HG02938 (cell line): Measurements from ENCODE around the gene CYP4F2.
"Not testable (repeated sequence)": the region's sequence is repeated elsewhere in the genome, so short reads cannot be mapped to it uniquely, and the experiment has no call there.

Source experiments
- ATAC-seq: cut with Tn5 transposase; IDR thresholded peaks from one replicate; pipeline ENCODE4 v1.9.1; 2021; ENCODE audit warnings: mild to moderate bottlenecking, moderate library complexity; ENCODE audit not compliant: unreplicated experiment

Gene CYP4F2, protein sequence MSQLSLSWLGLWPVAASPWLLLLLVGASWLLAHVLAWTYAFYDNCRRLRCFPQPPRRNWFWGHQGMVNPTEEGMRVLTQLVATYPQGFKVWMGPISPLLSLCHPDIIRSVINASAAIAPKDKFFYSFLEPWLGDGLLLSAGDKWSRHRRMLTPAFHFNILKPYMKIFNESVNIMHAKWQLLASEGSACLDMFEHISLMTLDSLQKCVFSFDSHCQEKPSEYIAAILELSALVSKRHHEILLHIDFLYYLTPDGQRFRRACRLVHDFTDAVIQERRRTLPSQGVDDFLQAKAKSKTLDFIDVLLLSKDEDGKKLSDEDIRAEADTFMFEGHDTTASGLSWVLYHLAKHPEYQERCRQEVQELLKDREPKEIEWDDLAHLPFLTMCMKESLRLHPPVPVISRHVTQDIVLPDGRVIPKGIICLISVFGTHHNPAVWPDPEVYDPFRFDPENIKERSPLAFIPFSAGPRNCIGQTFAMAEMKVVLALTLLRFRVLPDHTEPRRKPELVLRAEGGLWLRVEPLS

DNA sequence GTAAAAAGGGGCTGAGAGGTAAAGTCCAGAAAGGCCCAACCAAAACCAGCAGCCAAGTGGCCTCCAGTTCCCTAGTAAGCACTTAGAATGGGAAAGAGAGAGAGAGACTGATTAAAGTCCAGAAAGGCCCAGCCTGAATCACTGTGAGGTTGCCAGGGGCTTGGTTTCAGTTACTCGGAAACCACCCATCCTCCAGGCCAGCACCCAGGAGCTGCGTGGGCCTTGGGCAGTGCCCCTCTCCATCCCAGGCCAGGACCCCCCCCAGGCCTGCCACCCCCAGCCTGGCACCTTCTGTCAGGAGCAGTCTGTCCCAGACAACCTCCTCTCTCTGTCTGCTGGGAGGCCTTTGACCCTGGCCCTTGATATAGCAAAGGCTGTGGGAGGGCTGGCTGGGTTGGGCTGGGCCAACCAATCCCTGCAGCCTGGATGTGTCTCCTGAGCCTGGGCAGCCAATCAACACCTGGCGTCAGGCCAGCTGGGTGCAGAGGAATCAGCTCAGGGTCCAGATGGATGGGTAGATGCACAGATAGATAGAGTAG lies at the start of gene CYP4F2:
TSS of gene CYP4F2 (minus strand) at position 337 of the 539 bp plus-strand sequence. CDS start 463 bp downstream, outside the sequence.
- no peak for ATAC-seq

DNA sequence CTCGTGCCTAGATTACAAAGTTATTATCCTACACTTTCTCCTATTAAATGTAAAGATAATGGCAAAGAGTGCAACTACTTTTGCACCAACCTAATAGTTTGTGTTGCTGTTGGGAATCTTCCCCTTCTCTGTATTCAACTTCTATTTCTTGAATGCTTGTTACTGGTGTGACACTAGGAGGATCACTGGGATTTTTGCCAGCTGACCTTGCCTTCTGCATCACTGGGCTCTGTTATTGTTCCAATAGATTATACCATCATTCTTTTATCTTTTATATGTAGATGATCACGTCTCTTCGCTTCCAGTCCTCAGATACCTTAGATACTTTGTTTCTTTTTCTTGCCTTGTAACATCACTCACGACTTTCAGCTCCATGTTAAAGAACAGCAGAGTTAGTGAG lies 47.4 kb upstream of the CYP4F2 start:
- no peak for ATAC-seq

DNA sequence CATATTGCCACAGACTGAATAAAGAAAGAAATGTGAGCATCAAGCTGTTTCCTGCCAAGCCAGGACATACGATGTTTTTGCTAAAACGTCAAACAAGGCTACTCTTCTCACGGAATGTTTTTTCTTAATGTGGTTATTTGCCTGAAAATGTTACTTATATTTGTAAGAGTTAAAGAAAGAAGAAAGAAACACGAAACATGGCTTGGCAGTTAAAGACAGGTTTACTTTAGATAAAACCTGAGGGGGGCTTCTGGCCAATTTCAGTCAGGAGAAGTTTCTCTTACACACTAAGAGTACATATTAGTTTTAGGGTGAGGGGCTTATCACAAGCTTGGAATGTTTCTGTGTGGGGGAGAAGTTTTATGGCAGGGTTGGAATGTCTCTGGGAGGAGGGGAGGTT lies 46.5 kb upstream of the CYP4F2 start:
- ATAC-seq = no peak

DNA sequence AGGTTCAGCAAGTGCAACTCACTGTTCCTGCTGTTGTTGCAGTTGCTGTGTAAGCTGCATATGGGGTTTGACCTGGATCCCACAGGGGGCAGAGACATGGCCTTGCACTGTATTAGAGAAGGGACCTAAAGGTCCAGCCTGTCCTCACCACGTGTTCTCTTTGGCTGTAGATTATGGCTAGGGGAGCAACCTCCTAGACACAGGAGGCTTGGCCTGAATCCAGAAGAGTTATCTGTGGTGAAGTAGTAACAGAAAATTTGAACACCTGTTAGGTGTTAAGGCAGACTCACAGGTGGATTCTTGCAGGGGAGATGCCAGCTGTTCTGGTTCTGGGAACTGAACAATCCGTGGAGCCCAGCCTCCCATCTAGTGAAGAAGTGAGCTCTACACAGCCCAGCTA lies 39.9 kb upstream of the CYP4F2 start:
- no peak for ATAC-seq

DNA sequence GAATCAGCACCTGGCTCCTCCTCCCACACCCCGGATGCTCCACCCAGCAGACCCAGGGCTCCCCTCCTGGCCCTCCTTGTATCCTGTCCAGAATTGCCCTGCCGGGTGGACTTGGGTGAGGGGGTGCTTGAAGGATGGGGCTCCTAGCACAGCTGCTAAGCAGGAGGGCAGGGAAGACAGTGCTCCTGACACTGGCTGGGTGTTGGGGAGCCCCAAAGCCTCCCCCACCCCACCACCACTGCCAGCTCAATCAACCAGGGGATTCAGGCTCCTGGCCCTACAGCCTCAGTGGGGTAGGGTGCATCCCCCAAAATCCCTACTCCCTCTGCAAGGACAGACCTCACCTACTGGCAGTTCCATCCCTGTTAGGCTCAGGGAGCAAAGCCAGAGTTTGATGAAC lies 39.1 kb upstream of the CYP4F2 start:
- no peak for ATAC-seq

DNA sequence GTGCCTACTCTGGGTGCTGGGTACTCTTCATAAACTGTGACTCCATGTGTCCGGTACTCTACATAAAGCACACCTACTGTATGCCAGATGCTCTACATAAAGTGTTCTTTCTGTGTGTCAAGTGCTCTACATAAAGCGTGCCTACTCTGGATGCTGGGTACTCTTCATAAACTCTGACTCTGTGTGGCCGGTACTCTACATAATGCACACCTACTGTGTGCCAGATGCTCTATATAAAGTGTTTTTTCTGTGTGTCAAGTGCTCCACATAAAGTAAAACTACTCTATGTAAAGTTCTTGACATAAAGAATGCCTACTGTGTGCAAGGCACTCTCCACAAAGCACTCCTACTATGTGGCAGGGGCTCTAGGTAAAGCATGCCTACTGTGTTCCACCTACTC lies 38.3 kb upstream of the CYP4F2 start:
- no peak for ATAC-seq

DNA sequence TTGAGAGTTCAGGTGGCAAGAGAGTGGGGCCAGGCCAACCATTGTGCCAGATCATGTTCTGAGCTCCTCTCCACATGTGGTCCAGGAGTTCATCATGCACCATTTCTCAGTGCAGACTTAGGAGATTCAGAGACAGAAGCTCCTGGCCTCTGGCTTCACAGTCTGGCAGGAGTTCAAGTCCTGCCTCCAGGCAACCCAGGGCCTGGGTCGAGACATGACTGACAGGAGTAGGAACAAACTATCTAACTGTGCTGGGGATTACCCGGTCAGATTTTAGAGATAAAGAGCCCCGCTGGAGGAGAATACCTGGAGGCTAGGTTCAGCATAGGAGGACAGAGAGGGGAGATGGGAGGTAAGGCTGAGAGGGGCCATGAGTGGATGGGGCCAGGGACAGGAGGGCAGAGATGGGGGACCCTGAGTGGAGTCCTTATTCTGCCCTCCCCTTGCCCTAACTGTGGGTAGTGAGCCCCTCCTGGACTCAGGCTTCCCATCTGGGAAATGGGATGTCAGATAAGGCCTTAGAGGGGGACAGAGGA lies 37.4 kb upstream of the CYP4F2 start:
- no peak for ATAC-seq

DNA sequence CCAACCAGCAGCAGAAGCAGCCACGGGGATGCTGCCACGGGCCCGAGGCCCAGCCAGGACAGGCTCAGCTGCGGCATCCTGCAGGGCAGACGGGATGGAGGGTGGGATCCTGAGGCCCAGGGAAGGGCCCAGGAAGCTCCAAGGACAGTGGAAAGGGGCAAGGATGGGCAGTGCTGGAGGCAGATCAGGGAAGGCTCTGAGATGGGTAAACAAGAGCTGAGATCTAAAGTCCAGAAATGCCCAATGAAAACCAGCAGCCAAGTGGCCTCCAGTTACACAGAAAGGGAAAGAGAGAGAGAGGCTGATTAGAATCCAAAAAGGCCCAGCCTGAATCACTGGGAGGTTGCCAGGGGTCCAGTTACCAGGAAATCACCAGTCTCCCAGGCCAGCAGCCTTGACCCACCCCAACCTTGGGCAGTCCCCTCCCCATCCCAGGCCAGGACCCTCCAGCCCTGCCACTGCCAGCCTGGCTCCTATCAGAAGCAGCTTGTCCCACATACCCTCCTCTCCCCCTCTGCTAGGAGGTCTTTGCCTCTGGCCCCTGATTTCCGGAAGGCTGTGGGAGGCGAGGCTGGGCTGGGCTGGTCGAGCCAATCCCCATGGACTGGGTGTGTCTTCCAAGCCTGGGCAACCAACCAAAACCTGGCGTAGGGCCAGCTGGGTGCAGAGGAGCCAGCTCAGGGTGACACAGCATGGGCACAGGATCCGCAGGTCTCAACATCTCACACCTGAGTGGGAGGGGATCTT lies 36.6 kb upstream of the CYP4F2 start, which contains the start of gene CYP4F11:
TSS of gene CYP4F11 (minus strand) at position 198 of the 747 bp plus-strand sequence. CDS start at position 77, 121 bp downstream.
- ATAC-seq = no peak

DNA sequence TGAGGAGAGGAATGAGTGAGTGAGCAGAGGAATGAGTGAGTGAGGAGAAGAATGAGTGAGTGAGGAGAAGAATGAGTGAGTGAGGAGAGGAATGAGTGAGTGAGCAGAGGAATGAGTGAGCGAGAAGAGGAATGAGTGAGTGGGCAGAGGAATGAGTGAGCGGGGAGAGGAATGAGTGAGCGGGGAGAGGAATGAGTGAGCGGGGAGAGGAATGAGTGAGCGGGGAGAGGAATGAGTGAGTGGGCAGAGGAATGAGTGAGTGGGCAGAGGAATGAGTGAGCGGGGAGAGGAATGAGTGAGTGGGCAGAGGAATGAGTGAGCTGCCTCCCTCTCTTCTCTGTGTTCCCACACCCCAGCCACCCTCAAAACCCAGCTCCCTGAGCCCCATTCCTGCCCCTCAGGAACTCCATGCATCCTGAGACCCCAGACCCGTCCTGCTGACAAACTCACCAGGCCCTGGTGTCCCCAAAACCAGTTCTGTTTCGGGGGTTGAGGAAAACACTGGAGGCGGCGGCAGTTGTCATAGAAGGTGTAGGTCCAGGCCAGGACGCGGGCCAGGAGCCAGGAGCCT lies 36.0 kb upstream of the CYP4F2 start:
- not testable (repeated sequence) for ATAC-seq

DNA sequence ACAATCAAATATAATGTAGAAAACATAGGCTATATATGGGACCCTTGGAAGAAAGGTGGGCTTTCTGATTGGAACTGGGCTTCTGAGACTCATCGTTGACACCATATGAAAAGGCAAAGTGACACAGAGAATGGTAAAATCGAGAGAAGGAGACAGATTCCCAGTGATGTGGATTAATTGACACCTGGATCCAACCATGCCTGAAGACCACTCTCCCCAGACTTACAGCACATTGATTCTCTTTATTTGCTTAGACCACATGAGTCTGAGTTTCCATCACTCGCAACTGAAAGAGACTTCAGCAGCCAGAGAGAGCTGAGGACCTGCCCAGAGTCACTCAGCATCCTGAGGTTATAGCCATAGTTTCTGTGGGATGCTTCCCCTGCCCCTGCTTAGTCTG lies 30.4 kb upstream of the CYP4F2 start:
- ATAC-seq = no peak

DNA sequence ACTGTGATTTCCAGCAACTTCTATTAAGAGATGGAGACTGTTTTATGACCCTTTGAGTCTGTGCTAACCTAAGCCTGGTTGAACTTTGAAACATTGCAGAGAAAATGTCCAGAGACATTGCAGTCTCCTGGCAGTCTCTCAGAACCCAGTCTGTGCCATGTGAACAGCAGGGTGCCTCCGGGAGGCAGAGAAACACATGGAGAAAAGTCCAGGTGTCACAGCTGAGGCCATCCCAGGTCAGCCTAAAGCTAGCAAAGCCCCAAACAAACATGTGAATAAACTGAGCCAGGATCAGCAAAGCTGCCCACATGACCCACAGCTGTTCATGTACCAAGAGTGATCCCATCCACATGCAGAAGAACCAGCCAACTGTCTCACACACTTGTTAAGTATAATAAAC lies 28.6 kb upstream of the CYP4F2 start:
- ATAC-seq = no peak

DNA sequence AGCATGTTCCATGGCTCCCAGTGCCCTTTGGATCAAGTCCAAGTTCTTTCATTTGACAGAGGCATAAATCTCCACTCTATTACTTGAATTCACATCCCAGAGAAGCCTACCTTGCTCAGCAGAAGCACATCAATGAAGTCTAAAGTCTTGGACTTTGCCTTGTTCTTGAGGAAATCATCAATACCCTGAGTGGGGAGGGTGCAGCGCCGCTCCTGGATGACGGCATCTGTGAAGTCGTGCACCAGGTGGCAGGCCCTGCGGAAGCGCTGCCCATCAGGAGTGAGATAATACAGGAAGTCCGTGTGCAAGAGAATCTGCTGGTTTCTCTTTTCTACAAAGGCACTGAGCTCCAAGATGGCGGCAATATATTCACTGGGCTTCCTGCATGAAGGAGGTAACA lies 25.8 kb upstream of the CYP4F2 start:
- no peak for ATAC-seq

DNA sequence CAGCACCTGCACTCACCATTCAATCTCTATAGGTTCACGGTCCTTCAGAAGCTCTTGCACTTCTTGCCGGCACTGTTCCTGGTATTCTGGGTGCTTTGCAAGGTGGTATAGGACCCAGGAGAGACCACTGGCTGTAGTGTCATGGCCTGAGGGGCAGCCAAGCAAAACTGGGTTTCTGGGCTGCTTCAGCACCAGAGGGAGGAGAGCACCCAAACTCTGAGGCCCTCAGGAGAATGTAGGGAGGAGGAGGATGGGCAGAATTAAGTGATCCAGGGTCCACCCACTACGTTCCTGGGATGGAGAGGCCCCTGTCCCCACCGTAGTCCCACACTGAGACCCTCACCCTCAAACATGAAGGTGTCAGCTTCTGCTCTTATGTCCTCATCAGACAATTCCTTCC lies 24.1 kb upstream of the CYP4F2 start:
- no peak for ATAC-seq

DNA sequence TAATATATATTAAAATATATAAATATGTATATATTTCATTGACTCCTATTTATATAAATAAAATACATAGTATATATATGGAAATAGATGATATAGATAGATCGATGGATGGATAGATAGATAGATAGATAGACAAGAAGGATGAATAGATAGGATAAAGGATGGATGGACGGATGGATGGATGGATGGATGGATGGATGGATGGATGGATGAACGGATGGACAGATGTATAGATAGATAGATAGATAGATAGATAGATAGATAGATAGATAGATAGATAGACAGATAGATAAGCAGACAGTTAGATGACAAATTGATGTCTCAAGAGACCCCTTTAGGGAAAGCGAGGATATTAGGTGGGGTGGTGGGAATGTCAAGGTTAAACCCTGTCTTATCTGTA lies 21.4 kb upstream of the CYP4F2 start:
- ATAC-seq = no peak

DNA sequence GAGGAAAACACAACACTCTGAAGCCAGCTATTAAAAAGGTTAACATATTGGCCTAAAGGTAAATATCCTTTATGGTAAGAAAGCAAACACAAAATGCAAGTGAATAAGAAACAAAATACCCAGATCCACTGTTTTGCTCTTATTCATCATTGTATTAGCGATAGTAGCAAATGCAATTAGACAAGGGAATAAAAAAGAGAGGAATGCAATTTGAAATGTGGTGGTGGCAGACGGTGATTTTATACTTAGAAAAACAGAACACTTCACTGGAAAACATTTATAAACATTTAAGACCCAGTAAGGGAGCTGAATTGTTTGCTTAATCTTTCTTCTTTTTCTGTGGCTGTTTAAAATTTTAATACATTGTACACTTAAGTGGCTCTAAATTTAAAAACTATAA lies 17.2 kb upstream of the CYP4F2 start:
- no peak for ATAC-seq

DNA sequence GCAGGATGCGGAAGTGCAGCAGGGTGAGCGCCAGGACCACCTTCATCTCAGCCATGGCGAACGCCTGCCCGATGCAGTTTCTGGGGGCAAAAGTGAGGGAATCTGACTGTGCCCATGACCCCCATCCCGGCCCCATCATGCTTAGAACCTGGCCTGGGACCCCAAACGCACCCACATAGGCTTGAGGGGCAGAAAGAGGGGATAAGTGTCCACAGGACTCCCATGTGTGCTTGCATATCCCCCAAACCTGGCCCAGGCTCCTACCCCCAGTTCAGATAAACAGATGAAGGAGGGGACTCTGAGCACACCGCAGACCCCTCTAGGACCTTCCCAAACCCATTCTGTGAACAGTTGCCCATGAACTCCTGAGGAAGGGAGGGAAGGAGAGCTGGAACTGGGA lies 16.0 kb upstream of the CYP4F2 start:
- no peak for ATAC-seq

DNA sequence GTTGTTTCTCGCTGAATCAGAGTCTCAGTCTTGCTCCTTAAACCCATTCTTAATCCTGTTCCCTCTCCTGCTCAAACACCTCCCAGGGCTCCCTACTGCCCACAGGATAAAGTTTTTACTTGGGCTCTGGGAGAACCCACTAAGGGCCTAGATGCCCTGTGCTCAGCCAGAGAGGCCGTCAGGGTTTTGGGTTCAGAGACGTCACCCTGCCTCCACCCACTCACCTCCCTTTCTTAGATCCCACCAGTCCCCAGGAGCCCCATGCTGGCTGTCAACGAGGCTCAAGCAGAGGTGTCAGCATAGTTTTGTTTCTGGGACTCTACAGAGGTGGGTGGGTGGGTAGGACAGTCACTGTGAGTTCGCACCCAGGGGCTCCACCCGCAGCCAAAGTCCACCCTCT lies 15.5 kb upstream of the CYP4F2 start:
- no peak for ATAC-seq

DNA sequence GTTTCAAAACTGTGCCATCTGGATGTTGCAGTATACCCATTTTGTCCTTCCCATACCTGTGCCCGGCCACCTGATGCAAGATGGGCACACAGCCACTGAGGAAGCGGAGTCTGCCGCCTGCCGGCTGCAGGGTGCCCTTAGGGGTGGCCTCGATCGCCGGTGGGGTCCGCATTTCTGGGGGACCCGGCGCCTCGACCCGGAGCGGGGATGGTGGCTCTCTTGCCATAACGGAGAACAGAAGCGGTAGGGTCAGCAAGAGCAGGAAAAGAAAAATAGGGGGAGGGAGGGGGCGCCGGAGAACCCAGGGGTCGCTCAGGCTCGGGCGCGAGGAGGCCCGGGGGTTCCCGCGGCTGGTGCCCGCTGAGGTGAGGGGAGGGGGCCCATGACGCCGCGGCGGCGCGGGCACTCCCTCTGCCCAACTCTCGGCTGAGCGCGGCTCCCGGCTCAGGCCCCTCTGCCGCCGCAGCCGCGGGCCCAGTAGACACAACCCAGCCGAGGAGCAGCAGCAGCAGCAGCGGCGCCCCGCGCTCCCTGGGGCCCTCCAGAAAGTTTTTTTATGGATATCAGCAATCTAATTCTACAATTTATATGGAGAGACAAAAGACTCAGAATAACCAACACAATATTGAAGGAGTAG lies 13.8 kb upstream of the CYP4F2 start:
- ATAC-seq = no peak

DNA sequence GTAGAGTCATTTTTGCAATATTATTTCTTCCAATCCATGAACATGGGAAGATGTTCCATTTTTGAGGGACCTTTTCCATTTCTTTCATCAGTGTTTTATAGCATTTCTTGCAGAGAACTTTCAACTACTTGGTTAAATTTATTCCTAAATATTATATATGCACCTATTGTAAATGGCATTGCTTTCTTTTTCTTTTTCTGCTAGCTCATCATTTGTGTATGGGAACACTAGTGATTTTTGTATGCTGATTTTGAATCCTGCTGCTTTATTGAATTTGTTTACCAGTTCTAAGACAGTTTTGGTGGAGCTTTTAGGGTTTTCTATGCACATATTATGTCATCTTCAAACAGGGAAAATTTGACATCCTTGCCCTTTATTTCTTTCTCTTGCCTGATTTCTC lies 7.2 kb upstream of the CYP4F2 start:
- no peak for ATAC-seq

DNA sequence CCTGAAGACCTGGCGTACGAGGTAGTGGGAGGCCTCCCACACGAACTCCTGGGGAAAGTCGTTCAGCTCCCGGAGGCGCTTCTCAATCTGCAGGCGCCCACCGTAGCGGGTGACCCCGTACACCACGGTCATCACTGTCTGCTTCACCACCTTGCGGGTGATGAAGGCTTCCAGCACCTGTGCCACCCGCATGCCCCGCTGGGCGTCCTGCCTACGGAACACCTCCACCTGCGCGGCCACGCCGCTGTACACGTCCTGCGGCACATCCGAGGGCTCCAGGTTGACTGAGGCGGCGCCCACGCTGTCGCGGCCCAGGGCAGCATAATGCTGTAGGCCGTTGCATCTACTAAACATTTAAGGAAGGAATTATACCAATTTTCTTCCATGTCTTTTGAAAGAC lies 5.0 kb upstream of the CYP4F2 start:
- not testable (repeated sequence) for ATAC-seq

DNA sequence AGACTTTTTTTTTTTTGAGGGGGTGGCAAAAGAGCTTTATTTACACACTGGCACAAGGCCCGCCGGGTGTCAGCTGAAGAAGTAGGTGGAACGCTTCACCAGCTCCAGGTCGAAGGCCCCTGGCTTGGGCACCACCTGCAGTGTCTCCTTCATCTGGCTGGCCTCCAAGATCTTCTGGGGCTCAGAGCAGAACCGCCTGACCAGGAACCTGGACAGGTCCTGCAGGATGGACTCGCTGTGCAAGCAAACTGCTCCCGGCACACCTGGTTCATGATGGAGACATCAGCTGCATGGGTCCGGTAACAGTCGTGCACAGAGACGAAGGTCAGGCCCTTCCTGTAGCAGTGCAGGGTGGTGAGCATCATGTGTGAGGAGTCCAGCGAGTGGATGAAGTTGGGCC lies 4.4 kb upstream of the CYP4F2 start:
- ATAC-seq = no peak
